Skin epidermis (tissue), 12 donors: Measurements from ENCODE around the gene ATL1.
"Not testable (repeated sequence)": the region's sequence is repeated elsewhere in the genome, so short reads cannot be mapped to it uniquely, and the experiment has no call there.

ENCODE experiments used
- H3K27ac ChIP-seq, 21 experiments: fragments of 200-600 bp; sonication (generic) in 11 of 21; one replicate each; pipeline ENCODE4 v1.5.0; 2020; ENCODE audit warnings: mild to moderate bottlenecking in 3 of 21, inconsistent platforms in 2 of 21, moderate library complexity in 2 of 21
- H3K4me3 ChIP-seq, 7 experiments: fragments of 200-600 bp; sonication (generic) in 2 of 7; one replicate each; pipeline ENCODE4 v1.5.0; 2020; ENCODE audit warnings: inconsistent platforms in 2 of 7, mild to moderate bottlenecking in 2 of 7, moderate library complexity in 1 of 7

The ATL1 gene

GRCh38 chr14:50624947-50625346, 65.0 kb downstream of the ATL1 start:
- not testable (repeated sequence) for H3K4me3 ChIP-seq, H3K27ac ChIP-seq

DNA sequence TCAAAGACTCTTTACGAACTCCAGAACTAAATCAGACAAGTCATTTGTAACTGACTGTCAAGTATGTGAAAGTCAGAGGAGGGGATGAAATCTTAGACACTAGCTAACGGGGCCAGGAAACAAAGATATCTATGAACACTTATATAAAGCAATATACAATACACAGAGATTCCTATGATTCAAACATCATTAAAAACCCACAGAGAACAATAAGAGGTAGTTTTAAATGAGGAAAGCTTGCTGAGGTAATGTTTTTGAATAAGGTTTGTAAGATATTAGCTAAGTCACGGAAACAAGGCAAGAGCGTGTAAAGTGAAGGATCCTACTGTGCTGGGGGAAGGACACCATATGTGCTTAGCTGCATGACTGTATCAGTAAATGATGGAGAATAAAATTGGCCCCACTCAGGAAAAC, 71.5 kb downstream of the ATL1 start:
- H3K27ac ChIP-seq: no peak overlapping the region

GRCh38 chr14:50633954-50634353, 74.0 kb downstream of the ATL1 start:
- H3K4me3 ChIP-seq: no peak overlapping the region
- H3K27ac ChIP-seq: no peak overlapping the region

More for the DNA sequence above, 71.5 kb downstream of the ATL1 start:
- no peak overlapping the region for H3K4me3 ChIP-seq

- H3K27ac ChIP-seq: no peak overlapping the region
- H3K4me3 ChIP-seq: no peak overlapping the region
Measured at GRCh38 chr14:50635141-50635540, 75.2 kb downstream of the ATL1 start.

GRCh38 chr14:50647282-50647681, 87.3 kb downstream of the ATL1 start:
- no peak overlapping the region for H3K4me3 ChIP-seq
- H3K27ac ChIP-seq: no peak overlapping the region

GRCh38 chr14:50647753-50648152, 87.8 kb downstream of the ATL1 start:
- Histone ChIP-seq H3K4me3 (no peak overlapping the region), H3K27ac (no peak overlapping the region)

GRCh38 chr14:50649691-50650090, 89.7 kb downstream of the ATL1 start:
- H3K27ac ChIP-seq: no peak overlapping the region

DNA sequence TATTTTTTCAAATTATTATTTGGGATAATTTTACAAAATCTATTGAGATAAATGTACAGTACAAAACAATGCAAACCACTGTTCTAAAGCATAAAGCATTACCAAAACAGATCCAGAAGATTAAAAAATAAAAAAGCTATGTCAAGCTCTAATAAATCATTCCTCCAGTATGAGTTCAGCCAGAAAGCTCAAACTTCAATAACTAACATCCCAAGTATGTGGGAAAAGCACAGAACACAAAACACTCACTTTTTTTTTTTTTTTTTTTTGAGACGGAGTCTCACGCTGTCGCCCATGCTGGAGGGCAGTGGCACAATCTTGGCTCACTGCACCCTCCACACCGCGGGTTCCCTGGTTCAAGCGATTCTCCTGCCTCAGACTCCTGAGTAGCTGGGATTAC, 96.8 kb downstream of the ATL1 start:
- H3K4me3 ChIP-seq: no peak overlapping the region
- H3K27ac ChIP-seq: peak overlapping the region in 4 of 21 experiments; percentile 35 to 77 (median 52)

More at GRCh38 chr14:50649691-50650090, 89.7 kb downstream of the ATL1 start:
- H3K4me3 ChIP-seq: no peak overlapping the region

DNA sequence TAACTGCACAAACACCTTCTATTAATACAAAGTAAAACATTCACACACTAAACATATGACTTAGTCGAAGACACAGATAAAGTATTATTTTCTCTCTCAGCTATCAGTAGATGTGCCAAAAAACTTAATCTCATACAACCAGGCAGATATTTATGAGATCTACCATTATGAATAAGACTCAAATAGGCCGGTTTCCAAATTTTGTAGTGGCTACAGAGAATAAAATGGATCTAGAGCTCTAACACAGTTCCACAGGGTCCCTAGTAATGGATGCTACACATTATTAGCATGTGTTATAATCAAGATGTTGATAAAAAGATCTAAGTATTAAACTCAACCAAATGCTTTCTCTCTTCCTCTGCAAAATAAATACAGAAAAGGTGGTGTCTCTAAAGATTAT, 97.8 kb downstream of the ATL1 start:
- no peak overlapping the region for H3K4me3 ChIP-seq
- peak overlapping the region in 10 of 21 experiments; percentile 24 to 77 (median 52) for H3K27ac ChIP-seq

DNA sequence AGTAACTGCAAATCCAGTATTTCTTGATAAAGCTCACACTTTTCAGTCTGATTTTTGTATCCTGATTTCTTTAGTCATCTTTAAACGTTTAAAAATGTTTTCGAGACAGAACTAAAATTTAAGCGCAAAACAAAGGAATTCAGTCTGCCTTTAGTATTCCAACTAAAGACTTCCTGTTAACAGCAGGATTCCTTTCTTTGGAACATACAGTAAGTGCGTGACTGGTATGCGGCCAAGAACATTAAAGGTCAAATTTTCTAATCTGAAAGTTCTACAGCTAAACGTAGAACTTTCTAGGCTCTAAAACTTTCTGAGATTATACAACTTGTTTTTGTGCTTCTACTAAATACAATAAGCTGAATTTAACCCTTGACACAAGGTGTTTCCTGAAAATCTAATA, 98.3 kb downstream of the ATL1 start:
- Histone ChIP-seq H3K4me3 (no peak overlapping the region), H3K27ac (peak overlapping the region in 11 of 21 experiments; percentile 7 to 77 (median 50))

- no peak overlapping the region for H3K4me3 ChIP-seq
- H3K27ac ChIP-seq: peak overlapping the region in 5 of 21 experiments; percentile 12 to 77 (median 53)
Measured at GRCh38 chr14:50659327-50659974, 99.5 kb downstream of the ATL1 start.

- H3K4me3 ChIP-seq, H3K27ac ChIP-seq: not testable (repeated sequence)
Measured at GRCh38 chr14:50664579-50664978, 104.6 kb downstream of the ATL1 start.

DNA sequence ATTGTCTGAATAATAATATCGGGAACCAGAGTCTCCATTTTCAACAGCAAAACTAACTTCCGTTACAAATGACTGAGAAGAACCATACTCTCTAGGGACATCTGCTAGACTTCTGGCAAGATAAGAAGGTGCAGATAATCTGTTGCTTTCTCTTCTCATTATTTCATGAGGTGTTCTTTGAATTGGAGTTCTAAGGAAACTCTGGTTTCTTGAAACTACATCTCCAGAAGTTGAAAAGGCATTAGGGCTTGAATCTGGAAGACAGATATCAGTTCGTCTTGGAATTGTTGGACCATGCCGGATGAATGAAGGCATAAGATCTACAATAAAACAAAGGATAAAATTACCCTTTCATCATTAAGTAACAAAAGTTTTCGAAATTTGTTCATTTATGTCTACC, 105.4 kb downstream of the ATL1 start:
- Histone ChIP-seq H3K4me3 (peak overlapping the region in 2 of 7 experiments; percentile 70 to 92), H3K27ac (peak overlapping the region in 1 of 21 experiments; percentile 97)

GRCh38 chr14:50666772-50667683, 107.1 kb downstream of the ATL1 start:
- H3K4me3 ChIP-seq: peak overlapping the region; percentile 59 to 96 (median 92)
- peak overlapping the region; percentile 60 to 99 (median 92) for H3K27ac ChIP-seq

DNA sequence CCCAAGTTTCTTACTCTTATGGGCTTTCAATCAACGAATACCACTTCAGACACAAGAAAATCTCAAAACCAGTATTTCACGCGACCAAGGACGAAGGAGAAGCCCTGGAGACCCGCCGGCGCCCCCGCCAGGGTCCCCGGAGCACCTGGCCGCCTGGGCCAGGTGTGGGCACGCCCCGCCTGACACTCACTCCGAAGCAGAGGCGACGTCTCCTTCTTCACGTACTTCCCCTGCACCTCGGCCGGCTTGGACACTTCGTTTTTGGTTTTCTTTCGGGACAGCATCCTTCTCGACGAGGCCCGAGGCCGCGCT, 107.7 kb downstream of the ATL1 start:
- Histone ChIP-seq H3K27ac (peak overlapping the region; percentile 60 to 99 (median 92)), H3K4me3 (peak overlapping the region; percentile 59 to 96 (median 92))

DNA sequence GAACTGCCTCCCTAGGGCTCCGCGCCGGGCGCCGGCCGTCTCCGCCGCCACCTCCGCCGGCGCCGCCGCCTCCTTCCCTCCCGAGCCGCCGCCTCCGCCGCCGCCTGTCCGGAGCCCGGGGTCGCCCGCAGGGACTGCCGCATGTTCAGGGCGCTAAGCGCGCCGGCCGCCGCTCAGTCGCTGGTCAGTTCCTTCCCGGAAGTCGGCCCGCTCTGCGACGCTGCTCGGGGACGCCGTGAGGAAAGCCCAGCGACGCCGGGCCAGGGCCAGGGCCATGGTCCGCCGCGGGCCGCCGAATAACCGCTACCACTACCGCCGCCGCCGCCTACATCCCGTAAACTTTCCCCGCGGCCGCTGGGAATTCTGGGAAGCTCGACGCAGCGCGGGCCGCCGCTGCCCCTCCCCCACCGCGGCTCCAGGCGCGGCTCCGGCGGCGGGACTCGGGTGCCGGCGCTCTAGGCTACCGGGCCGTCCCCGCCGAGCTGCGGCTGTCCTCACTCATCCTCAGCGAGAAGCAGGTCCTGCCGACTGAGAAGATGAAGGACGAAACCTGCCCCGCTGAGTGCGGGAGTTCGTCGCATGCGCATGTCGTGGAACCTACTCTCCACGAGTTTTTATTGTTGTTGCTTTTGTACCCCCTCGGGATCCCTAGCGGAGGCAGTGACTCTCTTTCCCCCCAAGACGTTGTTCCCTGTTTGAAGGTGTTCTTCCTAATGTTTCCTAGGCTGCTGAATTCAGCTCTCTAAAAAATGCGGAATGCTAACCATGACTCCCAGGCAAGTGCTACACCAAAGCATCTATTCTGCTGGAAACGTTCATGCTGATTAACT, 108.3 kb downstream of the ATL1 start, which contains the start of gene SAV1:
SAV1 (minus strand) TSS at position 311 of the 830 bp plus-strand sequence. CDS start 339 bp downstream, outside the sequence.
- H3K27ac ChIP-seq: peak within 1 kb of the TSS; percentile 60 to 99 (median 92)
- H3K4me3 ChIP-seq: peak within 1 kb of the TSS; percentile 59 to 96 (median 92)

DNA sequence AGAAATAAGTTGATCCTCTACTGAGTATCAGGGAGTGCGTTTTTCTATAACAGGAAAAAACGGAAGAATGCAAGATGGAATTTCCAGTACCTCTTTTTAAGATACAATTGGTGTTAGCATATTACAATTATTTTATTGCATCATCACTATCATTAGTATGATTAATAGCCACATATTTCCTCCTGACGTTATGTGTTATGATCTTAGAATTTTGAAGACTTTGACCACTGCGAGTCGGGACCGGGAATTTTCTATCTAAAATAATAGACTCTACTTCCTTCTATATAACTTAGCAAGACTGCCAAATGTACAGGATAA, 108.8 kb downstream of the ATL1 start:
- peak overlapping the region in 19 of 21 experiments; percentile 86 to 99 (median 93) for H3K27ac ChIP-seq

DNA sequence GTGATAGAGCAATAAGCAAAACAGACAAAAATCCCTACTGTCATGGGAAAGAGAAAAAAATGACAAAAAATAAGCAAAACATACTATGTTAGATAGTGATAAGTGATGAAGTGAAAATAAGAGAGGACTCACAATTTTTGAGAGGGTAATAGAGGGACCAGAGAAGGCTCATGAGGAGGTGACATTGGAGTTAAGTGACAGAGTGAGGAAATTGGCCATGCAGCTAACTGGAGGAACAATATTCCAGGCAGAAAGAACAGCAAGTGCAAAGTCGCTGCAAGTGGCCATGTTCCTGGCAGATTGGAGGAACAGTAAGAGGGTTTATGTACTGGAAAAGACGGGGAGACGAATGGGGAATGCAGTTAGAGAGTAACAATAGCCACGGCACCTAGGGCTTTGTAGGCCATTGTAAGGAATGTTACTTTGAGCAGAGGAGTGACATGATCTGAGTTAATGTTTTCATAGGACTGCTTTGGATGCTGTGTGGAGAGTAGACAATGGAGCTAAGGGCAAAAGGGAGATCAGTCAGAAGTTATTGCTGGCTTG, 109.6 kb downstream of the ATL1 start:
- H3K4me3 ChIP-seq: no peak overlapping the region
- peak overlapping the region in 3 of 21 experiments; percentile 2 to 41 (median 4) for H3K27ac ChIP-seq

More for the DNA sequence above, 108.8 kb downstream of the ATL1 start:
- peak overlapping the region; percentile 59 to 96 (median 92) for H3K4me3 ChIP-seq

GRCh38 chr14:50670196-50670865, 110.4 kb downstream of the ATL1 start:
- Histone ChIP-seq H3K27ac (peak overlapping the region in 2 of 21 experiments; percentile 2 to 8), H3K4me3 (no peak overlapping the region)
